RPMI8226 (cell line): ENCODE results near the gene PLEKHG5.
A peak's percentile ranks its signal among the peaks of the same experiment; 100 is the strongest.
"Not testable (repeated sequence)": the region's sequence is repeated elsewhere in the genome, so short reads cannot be mapped to it uniquely, and the experiment has no call there.

Source experiments
- DNase-seq: peaks from one replicate; pipeline ENCODE4 v3.0.0-alpha.2; 2015

The PLEKHG5 gene

GRCh38 chr1:6461538-6462411 is 29.7 kb downstream of the PLEKHG5 start:
- DNase-seq = no peak

- no peak for DNase-seq
Measured at GRCh38 chr1:6461051-6461530, 30.4 kb downstream of the PLEKHG5 start.

- no peak for DNase-seq
Measured at GRCh38 chr1:6460301-6461050, 31.0 kb downstream of the PLEKHG5 start.

GRCh38 chr1:6459850-6460265 is 31.6 kb downstream of the PLEKHG5 start:
- DNase-seq = no peak

GRCh38 chr1:6456800-6457466 is 34.5 kb downstream of the PLEKHG5 start:
- no peak for DNase-seq

- not testable (repeated sequence) for DNase-seq
Measured at GRCh38 chr1:6455752-6456520, 35.5 kb downstream of the PLEKHG5 start.

GRCh38 chr1:6454856-6455751 is 36.4 kb downstream of the PLEKHG5 start:
- peak; percentile 52 for DNase-seq

GRCh38 chr1:6453895-6454855 is 37.3 kb downstream of the PLEKHG5 start:
- DNase-seq = peak; percentile 55

GRCh38 chr1:6450943-6451373 is 40.5 kb downstream of the PLEKHG5 start:
- no peak for DNase-seq

GRCh38 chr1:6450486-6450885 is 41.0 kb downstream of the PLEKHG5 start:
- DNase-seq = not testable (repeated sequence)

GRCh38 chr1:6450005-6450450 is 41.4 kb downstream of the PLEKHG5 start:
- DNase-seq = no peak

GRCh38 chr1:6448749-6449631 is 42.5 kb downstream of the PLEKHG5 start:
- peak; percentile 74 for DNase-seq

- peak; percentile 73 for DNase-seq
Measured at GRCh38 chr1:6447818-6448748, 43.4 kb downstream of the PLEKHG5 start.

- no peak for DNase-seq
Measured at GRCh38 chr1:6447016-6447817, 44.2 kb downstream of the PLEKHG5 start.

- DNase-seq = no peak
Measured at GRCh38 chr1:6446665-6447015, 44.8 kb downstream of the PLEKHG5 start.

- DNase-seq = not testable (repeated sequence)
Measured at GRCh38 chr1:6445929-6446328, 45.5 kb downstream of the PLEKHG5 start.
